Chondrocyte (in vitro differentiated cells): ENCODE results near the gene SLC1A1. TPM values are rescaled to one million over a fixed set of nuclear protein-coding genes. Genes with fewer than 3 reads are reported as not detected.

ENCODE experiments used
- DNase-seq: peaks from one replicate; pipeline ENCODE4 v3.0.0; 2021; ENCODE audit warnings: mixed read lengths, low spot score
- H3K27ac Mint-ChIP-seq: one replicate; pipeline ENCODE4 v1.8.0; 2021; ENCODE audit warnings: mild to moderate bottlenecking, moderate library complexity, mixed read lengths; ENCODE audit not compliant: unreplicated experiment
- H3K27me3 Mint-ChIP-seq: 2 replicates; pipeline ENCODE4 v1.8.0; 2021; ENCODE audit warnings: low read depth, mixed read lengths
- H3K36me3 Mint-ChIP-seq: 2 replicates; pipeline ENCODE4 v1.8.0; 2021; ENCODE audit warnings: low read depth, mixed read lengths
- H3K4me1 Mint-ChIP-seq: 2 replicates; pipeline ENCODE4 v1.8.0; 2021; ENCODE audit warnings: low read depth, mild to moderate bottlenecking, mixed read lengths
- H3K4me3 Mint-ChIP-seq: one replicate; pipeline ENCODE4 v1.8.0; 2021; ENCODE audit warnings: mild to moderate bottlenecking, moderate library complexity, mixed read lengths; ENCODE audit not compliant: unreplicated experiment
- H3K9me3 Mint-ChIP-seq: 2 replicates; pipeline ENCODE4 v1.8.0; 2021; ENCODE audit warnings: low read depth, mixed read lengths
- long read RNA-seq: library from polyadenylated mRNA; stranded (forward); transcript quantifications from one replicate; pipeline ENCODE4 v2.0.0, GENCODE V29; 2021
- total RNA-seq: library from RNA; stranded (reverse); gene quantifications from 3 replicates; pipeline ENCODE4 v1.2.1, GENCODE V29; 2021
- TF ChIP-seq, protein P1 (sequence below): fragments of 200-600 bp; sonication (generic); IDR thresholded peaks from 2 replicates; pipeline ENCODE4 v1.5.0; 2021; ENCODE audit warnings: antibody characterized with exemption, mild to moderate bottlenecking, moderate library complexity

SLC1A1 gene
- 7.1 to 11.0 TPM (median 10.2 TPM) in 3 replicates for total RNA-seq
- long read RNA-seq, transcript SLC1A1-201 (12 exons, 3,722 nt): major isoform, 30 of 31 reads
- long read RNA-seq, partial matches to known transcripts: 0 of 31 reads
- long read RNA-seq, other reads (novel, unspliced or antisense): 1 of 31 reads

DNA sequence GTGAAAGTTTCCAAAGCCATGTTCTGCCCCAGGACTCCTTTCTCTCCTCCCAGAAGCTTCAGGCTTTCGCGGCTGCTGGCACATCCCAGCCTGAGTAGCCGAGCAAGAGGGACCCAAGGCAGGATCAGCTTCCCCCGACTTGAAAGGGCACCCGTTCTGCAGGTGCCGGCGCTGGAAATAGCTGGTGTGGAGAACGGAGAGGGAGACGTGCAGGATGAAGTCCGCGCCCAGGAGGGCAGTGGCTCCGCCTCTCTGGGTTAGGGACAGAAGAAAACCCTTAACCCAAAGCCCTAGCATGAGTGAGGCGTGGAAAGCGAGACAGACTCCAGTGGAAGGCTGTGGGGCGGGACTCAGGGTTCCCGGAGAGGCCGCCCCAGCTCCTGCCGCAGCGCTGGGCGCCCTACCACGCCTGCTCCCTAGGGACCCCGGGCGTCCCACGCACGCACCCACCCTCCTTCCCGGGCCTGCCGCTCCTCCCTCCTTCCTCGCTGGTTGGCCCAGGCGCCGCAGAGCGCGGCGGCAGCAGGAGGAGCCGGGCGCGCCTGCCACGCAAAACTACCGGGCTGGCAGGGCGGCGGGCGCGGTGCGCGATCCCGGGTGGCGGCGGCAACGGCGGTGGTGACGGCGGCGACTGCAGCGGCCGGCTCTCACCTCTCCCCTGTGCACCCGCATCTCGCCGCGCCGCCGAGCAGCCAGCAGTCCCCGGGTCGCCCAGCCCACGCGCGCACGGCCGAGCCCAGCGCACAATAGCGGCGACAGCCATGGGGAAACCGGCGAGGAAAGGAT lies at the start of gene SLC1A1:
Gene SLC1A1 (plus strand): TSS at position 550 of the 786 bp plus-strand sequence. CDS start 212 bp downstream, at position 762.
- Mint-ChIP-seq H3K4me3 (peak within 1 kb of the TSS; percentile 93), H3K27ac (peak within 1 kb of the TSS; percentile 74), H3K4me1 (peaks cover 22% of the 10 kb centered on the region), H3K9me3 (no peaks in the 10 kb centered on the region), H3K36me3 (no peaks in the 10 kb centered on the region), H3K27me3 (peaks cover 5% of the 10 kb centered on the region)
- TF ChIP-seq, protein P1, sequence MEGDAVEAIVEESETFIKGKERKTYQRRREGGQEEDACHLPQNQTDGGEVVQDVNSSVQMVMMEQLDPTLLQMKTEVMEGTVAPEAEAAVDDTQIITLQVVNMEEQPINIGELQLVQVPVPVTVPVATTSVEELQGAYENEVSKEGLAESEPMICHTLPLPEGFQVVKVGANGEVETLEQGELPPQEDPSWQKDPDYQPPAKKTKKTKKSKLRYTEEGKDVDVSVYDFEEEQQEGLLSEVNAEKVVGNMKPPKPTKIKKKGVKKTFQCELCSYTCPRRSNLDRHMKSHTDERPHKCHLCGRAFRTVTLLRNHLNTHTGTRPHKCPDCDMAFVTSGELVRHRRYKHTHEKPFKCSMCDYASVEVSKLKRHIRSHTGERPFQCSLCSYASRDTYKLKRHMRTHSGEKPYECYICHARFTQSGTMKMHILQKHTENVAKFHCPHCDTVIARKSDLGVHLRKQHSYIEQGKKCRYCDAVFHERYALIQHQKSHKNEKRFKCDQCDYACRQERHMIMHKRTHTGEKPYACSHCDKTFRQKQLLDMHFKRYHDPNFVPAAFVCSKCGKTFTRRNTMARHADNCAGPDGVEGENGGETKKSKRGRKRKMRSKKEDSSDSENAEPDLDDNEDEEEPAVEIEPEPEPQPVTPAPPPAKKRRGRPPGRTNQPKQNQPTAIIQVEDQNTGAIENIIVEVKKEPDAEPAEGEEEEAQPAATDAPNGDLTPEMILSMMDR: no peak
- DNase-seq: no peak

DNA sequence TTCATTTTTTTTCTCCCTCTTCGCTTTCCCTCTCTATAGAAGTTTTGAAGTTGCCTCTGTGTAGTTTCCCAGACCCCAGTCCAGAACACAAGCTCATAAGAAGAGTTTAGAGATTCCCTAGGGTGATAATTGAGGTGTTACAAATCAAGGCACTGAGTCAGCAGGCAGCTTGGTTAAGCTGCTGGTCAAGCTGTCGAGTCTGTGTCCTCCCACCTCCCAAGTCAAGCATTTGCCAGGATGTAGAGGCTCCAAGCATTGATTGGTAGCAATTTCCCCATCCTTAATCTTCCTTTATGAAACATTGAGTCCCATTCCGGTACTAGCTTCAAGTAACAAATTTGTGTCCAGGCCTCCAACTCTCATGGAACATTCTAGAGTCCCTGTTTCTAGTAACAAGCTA lies 47.5 kb upstream of the SLC1A1 start:
- no peak for DNase-seq
- Mint-ChIP-seq H3K27me3 (peaks cover 34% of the 10 kb centered on the region), H3K27ac (no peak overlapping the region), H3K4me1 (no peaks in the 10 kb centered on the region), H3K36me3 (peaks cover 10% of the 10 kb centered on the region), H3K4me3 (no peak overlapping the region), H3K9me3 (peaks cover 13% of the 10 kb centered on the region)
- TF ChIP-seq, protein P1: no peak

DNA sequence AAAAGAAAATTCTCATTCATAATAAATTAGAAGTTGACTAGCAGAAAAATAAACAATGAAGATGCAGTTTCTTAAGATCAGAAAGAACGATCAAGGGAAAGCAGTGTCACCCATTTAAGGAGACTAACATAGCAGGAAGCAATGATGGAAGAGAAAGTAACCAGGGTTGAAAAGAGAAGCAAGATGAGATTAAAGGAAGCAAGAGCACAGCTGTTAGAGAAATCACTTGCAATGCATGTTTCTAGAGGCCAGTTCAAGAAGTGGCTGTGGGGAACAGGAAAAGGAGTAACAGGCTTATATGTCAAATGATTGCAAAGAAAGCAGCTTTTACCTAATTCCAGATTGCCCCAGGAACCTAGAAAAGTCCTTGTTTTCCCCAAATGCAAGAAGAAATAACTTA lies 46.8 kb upstream of the SLC1A1 start:
- TF ChIP-seq, protein P1: no peak
- Mint-ChIP-seq H3K9me3 (peaks cover 13% of the 10 kb centered on the region), H3K27ac (no peak overlapping the region), H3K27me3 (peaks cover 33% of the 10 kb centered on the region), H3K4me3 (no peak overlapping the region), H3K4me1 (no peaks in the 10 kb centered on the region), H3K36me3 (peaks cover 10% of the 10 kb centered on the region)
- DNase-seq: no peak

DNA sequence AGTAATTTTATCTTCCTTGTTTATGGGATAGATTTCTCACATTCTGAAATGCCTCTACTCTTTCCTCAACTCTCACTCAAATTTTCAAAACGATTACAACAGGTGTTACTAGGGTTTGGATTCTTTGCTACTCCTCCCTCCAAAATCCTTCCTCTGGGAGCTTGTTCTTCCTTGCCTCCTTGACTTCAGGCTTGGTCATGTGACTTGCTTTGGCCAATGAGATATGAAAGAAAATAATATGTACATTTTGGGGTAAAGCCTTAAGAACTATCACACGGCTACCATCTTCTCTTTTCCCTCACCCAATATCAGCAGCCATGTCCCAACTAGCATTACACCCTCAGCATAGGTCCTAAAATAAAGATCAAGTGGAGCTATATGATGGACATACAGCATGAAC lies 28.8 kb upstream of the SLC1A1 start:
- no peak for DNase-seq
- H3K4me3 Mint-ChIP-seq: no peak overlapping the region

DNA sequence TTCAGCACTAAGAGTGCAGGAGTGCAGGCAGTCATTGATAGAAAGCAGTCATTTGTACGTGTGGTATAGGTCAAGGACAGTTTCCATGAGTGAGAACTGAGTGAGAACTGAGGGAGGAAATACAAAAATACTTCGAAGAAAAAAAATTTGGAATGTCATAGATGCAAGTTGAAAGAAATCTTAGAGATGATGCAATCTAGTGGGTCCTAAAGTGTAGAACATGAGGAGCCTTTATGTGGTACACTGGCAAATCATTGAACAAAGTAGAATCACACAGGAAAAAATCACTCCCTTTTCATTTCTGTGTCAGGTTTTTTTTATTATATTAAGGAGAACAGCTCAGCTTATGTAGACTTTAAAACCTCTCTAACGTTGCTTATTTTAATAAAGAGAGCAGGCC lies 26.4 kb upstream of the SLC1A1 start:
- H3K27me3 Mint-ChIP-seq: peaks cover 17% of the 10 kb centered on the region
- peaks cover 3% of the 10 kb centered on the region for H3K36me3 Mint-ChIP-seq
- H3K27ac Mint-ChIP-seq: no peak overlapping the region
- peaks cover 15% of the 10 kb centered on the region for H3K9me3 Mint-ChIP-seq
- no peak for DNase-seq
- H3K4me3 Mint-ChIP-seq: no peak overlapping the region
- peaks cover 6% of the 10 kb centered on the region for H3K4me1 Mint-ChIP-seq
- TF ChIP-seq, protein P1: no peak

More for the DNA sequence above, 28.8 kb upstream of the SLC1A1 start:
- TF ChIP-seq, protein P1: no peak
- Mint-ChIP-seq H3K27ac (no peak overlapping the region), H3K9me3 (peaks cover 6% of the 10 kb centered on the region), H3K4me1 (peaks cover 6% of the 10 kb centered on the region), H3K36me3 (no peaks in the 10 kb centered on the region), H3K27me3 (peaks cover 15% of the 10 kb centered on the region)
